ENCODE data around the gene CACNB4.

The CACNB4 gene

DNA sequence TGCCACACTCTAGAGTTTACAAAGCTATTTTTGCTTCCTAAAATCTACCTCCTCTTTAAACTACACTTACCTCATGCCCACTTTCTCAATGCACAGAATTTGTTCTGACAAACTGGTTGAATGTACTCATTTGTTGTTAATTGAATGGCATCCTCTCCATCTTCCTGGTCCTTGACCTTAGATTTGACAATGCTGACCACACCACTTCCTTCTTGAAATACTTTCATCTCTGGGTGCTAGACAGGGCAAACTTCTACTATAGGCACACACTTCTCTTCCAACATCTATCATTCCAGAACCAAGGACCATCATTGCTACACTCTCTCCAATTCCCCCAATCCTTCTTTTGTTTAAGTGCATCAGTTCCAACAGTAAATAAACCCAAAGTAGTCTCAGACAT is 292.9 kb downstream of the CACNB4 start:
- TF ChIP-seq, protein P1, sequence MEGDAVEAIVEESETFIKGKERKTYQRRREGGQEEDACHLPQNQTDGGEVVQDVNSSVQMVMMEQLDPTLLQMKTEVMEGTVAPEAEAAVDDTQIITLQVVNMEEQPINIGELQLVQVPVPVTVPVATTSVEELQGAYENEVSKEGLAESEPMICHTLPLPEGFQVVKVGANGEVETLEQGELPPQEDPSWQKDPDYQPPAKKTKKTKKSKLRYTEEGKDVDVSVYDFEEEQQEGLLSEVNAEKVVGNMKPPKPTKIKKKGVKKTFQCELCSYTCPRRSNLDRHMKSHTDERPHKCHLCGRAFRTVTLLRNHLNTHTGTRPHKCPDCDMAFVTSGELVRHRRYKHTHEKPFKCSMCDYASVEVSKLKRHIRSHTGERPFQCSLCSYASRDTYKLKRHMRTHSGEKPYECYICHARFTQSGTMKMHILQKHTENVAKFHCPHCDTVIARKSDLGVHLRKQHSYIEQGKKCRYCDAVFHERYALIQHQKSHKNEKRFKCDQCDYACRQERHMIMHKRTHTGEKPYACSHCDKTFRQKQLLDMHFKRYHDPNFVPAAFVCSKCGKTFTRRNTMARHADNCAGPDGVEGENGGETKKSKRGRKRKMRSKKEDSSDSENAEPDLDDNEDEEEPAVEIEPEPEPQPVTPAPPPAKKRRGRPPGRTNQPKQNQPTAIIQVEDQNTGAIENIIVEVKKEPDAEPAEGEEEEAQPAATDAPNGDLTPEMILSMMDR (IDR thresholded peaks at IDR 0.05): no peak

DNA sequence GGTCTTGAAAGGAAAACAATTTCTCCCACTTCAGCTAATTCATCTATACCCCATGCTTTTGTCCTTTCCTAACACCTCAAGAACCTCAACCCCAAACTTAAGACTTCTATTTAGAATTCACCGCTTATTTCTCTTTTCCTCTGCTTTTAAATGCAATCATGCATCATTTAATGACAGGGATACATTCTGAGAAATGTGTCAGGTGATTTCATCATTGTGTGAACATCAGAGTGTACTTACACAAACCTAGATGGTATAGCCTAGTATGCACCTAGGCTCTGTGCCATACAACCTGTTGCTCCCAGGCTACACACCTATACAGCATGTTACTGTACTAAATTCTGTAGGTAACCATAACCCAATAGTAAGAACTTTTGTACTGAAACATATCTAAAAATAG is 293.5 kb downstream of the CACNB4 start:
- TF ChIP-seq, protein P1 (IDR thresholded peaks at IDR 0.05): no peak

DNA sequence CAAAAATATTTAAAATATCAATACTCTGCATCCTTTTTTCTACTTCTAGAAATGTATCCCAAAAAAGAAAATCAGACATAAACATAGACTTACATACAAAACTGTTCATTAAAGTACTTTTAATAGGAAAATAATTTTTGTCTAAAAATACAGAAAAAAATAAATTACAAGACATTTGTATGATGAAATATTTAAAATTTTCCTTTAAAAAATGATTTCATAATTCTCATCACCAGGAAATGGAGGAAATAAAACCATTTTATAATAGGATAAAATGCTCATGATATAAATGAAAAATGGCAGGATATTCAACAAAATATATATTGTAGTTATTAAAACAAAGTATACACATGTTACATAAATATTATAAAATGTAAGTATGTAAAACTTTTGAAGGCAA is 295.0 kb downstream of the CACNB4 start:
- TF ChIP-seq, protein P1 (IDR thresholded peaks at IDR 0.05): no peak

DNA sequence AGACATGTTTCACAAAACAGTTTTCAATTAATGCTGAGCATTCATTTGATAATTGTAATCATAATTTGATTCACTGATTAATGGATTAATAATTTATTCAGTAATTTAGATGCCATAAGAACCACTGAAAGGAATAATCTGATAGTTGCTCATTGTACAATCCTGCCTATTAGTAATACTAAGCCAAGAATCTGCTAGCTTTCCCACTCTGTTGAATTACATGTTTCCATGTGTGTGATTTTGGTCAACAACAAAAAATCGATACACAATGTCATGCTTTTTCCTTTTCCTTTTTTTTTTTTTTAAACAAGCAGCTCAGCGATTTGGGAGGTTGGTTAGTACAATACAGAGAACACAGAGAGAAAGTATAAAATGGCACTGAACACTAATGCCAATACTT is 296.5 kb downstream of the CACNB4 start:
- TF ChIP-seq, protein P1 (IDR thresholded peaks at IDR 0.05): no peak

DNA sequence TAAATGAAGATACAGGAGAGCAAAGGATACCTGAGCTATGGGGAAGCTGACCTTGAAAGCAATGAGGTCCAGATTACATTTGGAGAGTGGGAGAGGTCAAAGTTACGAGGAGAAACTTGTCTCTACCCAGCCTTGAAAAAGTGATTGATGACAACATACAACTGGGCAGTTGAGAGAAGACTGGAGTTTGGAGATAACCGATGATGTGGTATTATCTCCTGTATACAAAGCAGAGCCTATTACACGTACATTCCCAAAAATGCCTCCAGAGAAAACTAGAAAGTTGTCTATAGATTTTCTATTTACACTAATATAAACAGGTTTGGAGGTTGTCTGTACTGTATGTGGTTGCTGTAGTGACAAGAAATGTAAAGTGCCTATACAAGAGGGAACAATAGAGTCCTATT is 299.0 kb downstream of the CACNB4 start:
- TF ChIP-seq, protein P1 (IDR thresholded peaks at IDR 0.05): no peak

DNA sequence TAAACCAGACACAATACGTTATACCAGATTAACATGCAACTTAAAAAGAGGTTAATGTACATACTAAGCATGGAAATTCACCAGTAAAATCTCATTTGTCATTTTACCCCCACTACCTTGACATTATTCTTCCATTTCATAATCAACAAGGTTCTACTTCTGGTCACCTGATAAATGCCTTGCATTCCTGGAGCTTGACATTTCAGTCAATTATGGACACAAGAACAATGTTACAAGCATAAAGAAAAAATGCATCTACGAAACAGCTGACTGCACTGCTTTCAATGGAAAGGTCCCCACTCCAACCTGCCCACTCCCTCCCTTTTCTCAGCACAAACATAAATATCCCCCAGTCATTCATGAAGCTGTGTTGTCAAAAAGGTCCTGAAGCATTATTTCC is 302.1 kb downstream of the CACNB4 start:
- TF ChIP-seq, protein P1 (IDR thresholded peaks at IDR 0.05): no peak

DNA sequence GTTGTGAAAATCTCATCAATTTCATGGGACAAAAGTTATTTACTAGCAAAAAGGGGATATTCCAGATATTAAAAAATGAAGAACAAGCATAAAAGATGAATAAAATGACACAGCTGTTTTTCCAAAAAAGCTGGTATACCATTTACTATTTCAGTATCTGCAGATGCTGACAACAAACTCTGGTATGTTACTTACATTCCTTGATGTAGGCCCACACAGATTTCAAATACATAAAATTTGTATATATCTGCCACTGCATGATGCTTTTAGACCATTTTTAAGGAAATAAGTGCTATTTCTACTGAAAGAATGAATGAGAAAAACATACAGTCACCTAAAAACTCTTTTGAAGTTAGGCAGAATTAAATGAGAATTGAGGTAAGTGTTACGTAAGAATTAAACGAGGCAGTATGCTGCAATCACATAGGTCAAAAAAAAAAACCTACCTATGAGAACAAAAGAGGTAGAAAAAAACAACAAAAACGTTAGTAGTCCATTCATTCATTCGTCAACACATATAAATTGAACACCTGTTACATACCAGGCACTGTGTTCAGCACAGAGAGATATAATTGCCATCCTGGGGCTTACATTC is 303.1 kb downstream of the CACNB4 start:
- TF ChIP-seq, protein P1 (IDR thresholded peaks at IDR 0.05): no peak

DNA sequence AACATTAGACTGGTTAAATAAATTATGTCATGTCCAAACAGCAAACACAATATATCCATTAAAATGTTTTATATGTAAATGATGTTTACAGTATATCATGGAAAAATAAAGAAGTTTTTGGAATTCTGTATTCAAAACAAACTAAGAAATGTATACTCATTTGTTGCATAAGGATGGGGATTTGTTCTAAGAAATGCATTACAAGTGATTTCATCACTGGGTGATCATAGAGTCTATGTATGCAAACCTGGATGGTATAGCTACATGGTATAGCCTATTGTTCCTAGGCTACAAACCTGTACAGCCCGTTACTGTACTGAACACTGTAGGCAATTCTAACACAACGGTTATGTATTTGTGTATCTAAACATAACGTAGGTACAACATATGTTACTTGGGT is 305.7 kb downstream of the CACNB4 start:
- TF ChIP-seq, protein P1 (IDR thresholded peaks at IDR 0.05): no peak
